ENCODE measurements around the gene PHF23. TPM values are rescaled to one million over a fixed set of nuclear protein-coding genes. Genes with fewer than 3 reads are reported as not detected.
A peak's percentile ranks its signal among the peaks of the same experiment; 100 is the strongest.

Gene PHF23
- polyA plus RNA-seq, 1 experiment: 72.8 TPM

GRCh38 chr17:7235693-7236665 is 3.3 kb downstream of the PHF23 start:
- no peak for DNase-seq (ENCODE audit: low read depth)
- Histone ChIP-seq H3K27me3 (ENCODE audit: control insufficient read depth, insufficient read depth, low read length) (no peaks in the 10 kb centered on the region), H3K36me3 (ENCODE audit: control insufficient read depth, insufficient read depth, low read length) (peaks cover 15% of the 10 kb centered on the region), H3K4me3 (ENCODE audit: low read depth, low read length) (no peak overlapping the region)
- ChIA-PET POLR2A (no interaction called here), CTCF (interaction anchor here (1.1 to 2.1 kb wide), 2 partner anchors 15 to 325 kb away, joined by 4 to 6 read pairs; no protein-coding TSS in a partner anchor)
- TF ChIP-seq CTCF (IDR thresholded peaks at IDR 0.05; ENCODE audit: insufficient read depth, low read depth, low read length): no peak

- DNase-seq (ENCODE audit: low read depth): peak; percentile 59
- peaks cover 18% of the 10 kb centered on the region for H3K36me3 ChIP-seq (ENCODE audit: control insufficient read depth, insufficient read depth, low read length)
- ChIA-PET POLR2A (interaction anchor here (0.6 kb wide), 1 partner anchor 361 kb away, joined by 3 read pairs; no protein-coding TSS in a partner anchor), CTCF (interaction anchor here (0.6 to 2.1 kb wide), 3 partner anchors 13 to 20 kb away, joined by 3 to 6 read pairs (median 3); partner anchors contain the start of gene CTDNEP1)
- H3K27me3 ChIP-seq (ENCODE audit: control insufficient read depth, insufficient read depth, low read length): no peaks in the 10 kb centered on the region
- TF ChIP-seq CTCF (IDR thresholded peaks at IDR 0.05; ENCODE audit: insufficient read depth, low read depth, low read length): no peak
- peak within 1 kb of the TSS; percentile 80 for H3K4me3 ChIP-seq (ENCODE audit: low read depth, low read length)
Observed at GRCh38 chr17:7234083-7234951, 4.9 kb downstream of the PHF23 start, which contains the start of gene DVL2. TSS of gene DVL2 (minus strand) at chr17:7234517. CDS start at chr17:7234262, 255 bp downstream.

- POLR2A ChIA-PET: no interaction called here
- no peaks in the 10 kb centered on the region for H3K27me3 ChIP-seq (ENCODE audit: control insufficient read depth, insufficient read depth, low read length)
- no peak for TF ChIP-seq CTCF (IDR thresholded peaks at IDR 0.05; ENCODE audit: insufficient read depth, low read depth, low read length)
- H3K4me3 ChIP-seq (ENCODE audit: low read depth, low read length): peak overlapping the region; percentile 80
- no peak for DNase-seq (ENCODE audit: low read depth)
- CTCF ChIA-PET: interaction anchor here (1.4 kb wide), 1 partner anchor 19 kb away, joined by 3 read pairs; no protein-coding TSS in a partner anchor
- H3K36me3 ChIP-seq (ENCODE audit: control insufficient read depth, insufficient read depth, low read length): peaks cover 23% of the 10 kb centered on the region
Observed at GRCh38 chr17:7233701-7234082, 5.6 kb downstream of the PHF23 start.

GRCh38 chr17:7232114-7232513 is 7.1 kb downstream of the PHF23 start:
- no peaks in the 10 kb centered on the region for H3K27me3 ChIP-seq (ENCODE audit: control insufficient read depth, insufficient read depth, low read length)
- H3K36me3 ChIP-seq (ENCODE audit: control insufficient read depth, insufficient read depth, low read length): peaks cover 29% of the 10 kb centered on the region
- ChIA-PET CTCF (interaction anchor here (0.7 kb wide), 1 partner anchor 10 kb away, joined by 3 read pairs; no protein-coding TSS in a partner anchor), POLR2A (interaction anchor here (0.6 kb wide), 1 partner anchor 10 kb away, joined by 4 read pairs; no protein-coding TSS in a partner anchor)
- no peak overlapping the region for H3K4me3 ChIP-seq (ENCODE audit: low read depth, low read length)
- no peak for DNase-seq (ENCODE audit: low read depth)
- no peak for TF ChIP-seq CTCF (IDR thresholded peaks at IDR 0.05; ENCODE audit: insufficient read depth, low read depth, low read length)

Data from BJ (cell line).